HG03354 (cell line): ENCODE measurements around the gene ADCY2.

ENCODE experiments used
- ATAC-seq: cut with Tn5 transposase; IDR thresholded peaks from one replicate; pipeline ENCODE4 v1.9.1; 2021; ENCODE audit warnings: mild to moderate bottlenecking; ENCODE audit not compliant: unreplicated experiment, poor library complexity, severe bottlenecking

ADCY2 gene

DNA sequence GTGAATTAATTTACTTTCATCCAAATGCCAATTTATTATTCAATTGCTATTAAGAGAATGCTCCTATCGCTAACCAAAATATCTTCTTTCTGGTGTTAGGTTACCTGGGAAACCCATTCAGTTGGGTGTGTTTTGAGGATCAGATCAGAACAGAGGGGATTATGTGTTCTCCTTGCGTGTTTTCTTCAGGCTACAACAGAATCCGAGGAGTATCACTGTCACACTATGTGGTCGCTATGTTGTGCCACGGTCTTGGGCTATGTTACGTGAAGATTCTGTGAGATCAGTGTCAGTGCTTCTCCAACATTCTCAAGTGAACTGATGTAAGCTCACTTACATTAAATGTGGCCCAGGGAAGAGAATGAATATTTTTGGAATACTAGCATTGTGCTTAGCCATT is 39.0 kb downstream of the ADCY2 start:
- no peak for ATAC-seq

GRCh38 chr5:7435503-7435902 is 39.6 kb downstream of the ADCY2 start:
- no peak for ATAC-seq

DNA sequence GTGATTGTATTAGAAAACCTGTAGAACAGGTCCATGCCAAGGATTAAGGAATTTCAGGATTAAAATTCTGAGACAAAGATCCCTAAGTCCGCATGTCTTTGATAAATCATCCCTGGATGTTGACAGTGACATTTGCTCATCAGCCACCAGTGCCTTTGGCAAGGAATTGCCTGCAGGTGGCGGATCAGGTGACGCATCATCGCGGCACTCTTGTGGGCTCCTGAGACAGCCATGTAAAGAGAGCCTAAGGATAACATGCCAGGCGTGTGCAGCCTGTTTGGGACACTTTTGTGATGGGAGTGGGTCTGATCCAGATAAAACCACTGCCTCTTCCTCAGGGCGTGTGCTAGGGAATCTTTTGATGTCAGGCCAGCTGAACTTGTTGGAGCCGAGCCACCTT is 40.6 kb downstream of the ADCY2 start:
- ATAC-seq: no peak

- ATAC-seq: no peak
Measured at GRCh38 chr5:7437836-7438235, 41.9 kb downstream of the ADCY2 start.

- ATAC-seq: no peak
Measured at GRCh38 chr5:7445068-7445467, 49.1 kb downstream of the ADCY2 start.

DNA sequence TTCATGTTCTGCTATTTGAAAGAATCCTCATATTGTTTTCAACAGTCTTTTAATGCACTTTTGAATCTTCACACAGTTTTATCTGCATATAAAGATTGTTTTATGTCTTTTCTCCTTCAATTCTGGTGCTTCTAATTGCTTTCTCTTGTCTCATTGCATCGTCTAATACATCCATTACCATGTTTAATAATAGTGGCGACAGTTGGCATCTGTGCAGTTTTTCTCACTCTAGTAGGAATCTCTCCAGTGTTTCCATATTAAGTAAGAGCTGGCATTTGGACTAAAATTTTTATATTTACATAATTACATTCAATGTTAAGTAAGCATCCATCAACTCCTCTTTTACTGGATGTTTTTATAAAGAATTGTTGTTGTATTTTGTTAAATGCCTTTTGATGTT is 49.9 kb downstream of the ADCY2 start:
- no peak for ATAC-seq

GRCh38 chr5:7446913-7447312 is 51.0 kb downstream of the ADCY2 start:
- ATAC-seq: no peak

DNA sequence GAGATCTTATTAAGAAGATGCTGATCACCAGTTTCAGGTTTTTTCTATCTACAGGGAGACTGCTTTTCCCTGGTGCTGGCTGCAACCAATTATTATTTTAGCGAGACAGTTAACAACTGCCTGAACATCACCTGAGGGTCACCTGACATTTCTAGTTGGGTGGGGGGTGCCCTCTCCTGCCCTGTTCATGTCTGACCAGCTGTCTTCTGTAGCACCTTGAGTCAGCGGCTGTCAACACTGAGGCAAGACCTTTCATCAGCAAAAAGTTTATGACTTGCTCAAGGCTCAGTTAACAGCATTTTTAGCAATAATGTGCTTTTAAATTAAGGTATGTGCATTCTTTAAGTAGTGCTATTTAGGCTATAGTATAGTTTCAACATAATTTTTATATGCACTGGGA is 58.0 kb downstream of the ADCY2 start:
- no peak for ATAC-seq

- no peak for ATAC-seq
Measured at GRCh38 chr5:7456206-7456605, 60.3 kb downstream of the ADCY2 start.

DNA sequence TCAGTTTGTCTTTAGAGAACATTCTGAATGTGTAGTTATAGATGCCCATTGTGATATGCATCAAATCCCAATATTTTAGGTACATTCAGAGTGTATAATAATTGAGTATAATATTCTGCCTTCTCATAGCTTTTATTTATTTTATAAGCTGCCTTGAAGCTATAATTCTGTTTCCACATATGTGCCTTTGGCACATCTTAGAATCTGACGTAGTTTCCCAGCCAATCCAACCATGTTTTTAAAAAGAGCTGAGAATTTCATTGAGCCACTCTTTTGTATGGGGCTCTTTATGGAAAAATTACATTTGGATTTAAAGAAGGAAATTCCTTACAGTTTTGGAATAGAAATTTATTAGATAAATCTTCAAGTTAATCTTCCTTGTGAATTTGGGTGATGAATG is 65.4 kb downstream of the ADCY2 start:
- no peak for ATAC-seq

DNA sequence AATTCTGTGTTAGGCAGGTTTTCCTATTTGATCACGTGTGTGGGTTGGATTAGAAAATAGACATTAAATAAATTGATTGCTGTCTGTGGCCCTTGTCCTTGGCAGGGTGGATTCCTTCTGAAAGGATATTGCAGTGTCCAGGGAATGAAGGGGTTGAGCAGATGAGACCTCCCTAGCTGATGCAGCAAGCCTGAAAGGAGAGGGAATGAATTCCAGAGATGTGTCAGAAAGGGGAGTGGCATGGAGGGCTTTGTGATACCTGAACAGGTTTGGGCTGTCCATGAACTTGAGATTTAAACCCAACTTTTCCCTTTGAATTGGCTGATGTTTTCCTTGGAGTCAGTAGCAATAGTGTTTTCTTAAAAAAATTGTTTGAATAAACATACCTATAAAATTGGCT is 66.8 kb downstream of the ADCY2 start:
- no peak for ATAC-seq

- ATAC-seq: no peak
Measured at GRCh38 chr5:7464182-7464581, 68.2 kb downstream of the ADCY2 start.

DNA sequence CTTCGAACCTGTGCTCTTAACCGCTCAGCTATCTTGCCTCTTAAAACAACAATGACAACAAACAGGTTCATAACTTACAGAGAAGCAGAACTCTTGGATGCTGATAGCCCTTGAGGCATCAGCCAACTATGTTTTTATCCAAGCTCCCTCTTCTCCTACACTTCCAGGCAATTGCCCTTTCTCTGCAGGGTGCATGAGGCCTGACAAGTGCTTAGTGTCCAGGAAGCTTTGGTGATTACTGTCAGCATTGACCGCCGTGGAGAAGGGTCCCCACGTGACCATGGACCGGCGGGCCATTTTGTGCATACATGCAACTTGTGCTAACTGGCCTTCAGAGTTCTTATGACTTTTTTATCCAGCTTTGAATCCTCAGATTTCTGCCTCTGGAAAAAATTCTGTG is 71.2 kb downstream of the ADCY2 start:
- no peak for ATAC-seq

DNA sequence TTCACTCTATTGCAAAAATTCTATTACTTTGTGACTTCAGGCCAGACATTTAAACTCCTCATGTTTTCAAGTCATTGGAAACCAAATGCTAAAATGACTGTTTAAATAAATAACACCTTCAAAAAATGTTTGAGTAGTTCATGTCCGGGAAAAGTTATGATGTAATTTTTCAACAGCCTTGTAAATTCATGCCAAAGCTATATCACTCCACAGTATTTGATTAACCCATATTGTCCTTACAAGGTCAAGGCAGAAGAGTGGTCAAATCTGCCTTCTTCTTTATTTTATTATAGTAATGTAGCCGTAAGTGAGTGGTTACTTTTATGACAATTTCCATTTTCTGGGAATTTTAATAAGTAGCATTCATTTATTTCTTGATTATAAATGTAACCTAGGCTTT is 72.8 kb downstream of the ADCY2 start:
- ATAC-seq: no peak

- ATAC-seq: no peak
Measured at GRCh38 chr5:7471710-7472109, 75.8 kb downstream of the ADCY2 start.

GRCh38 chr5:7473115-7473514 is 77.2 kb downstream of the ADCY2 start:
- ATAC-seq: no peak

DNA sequence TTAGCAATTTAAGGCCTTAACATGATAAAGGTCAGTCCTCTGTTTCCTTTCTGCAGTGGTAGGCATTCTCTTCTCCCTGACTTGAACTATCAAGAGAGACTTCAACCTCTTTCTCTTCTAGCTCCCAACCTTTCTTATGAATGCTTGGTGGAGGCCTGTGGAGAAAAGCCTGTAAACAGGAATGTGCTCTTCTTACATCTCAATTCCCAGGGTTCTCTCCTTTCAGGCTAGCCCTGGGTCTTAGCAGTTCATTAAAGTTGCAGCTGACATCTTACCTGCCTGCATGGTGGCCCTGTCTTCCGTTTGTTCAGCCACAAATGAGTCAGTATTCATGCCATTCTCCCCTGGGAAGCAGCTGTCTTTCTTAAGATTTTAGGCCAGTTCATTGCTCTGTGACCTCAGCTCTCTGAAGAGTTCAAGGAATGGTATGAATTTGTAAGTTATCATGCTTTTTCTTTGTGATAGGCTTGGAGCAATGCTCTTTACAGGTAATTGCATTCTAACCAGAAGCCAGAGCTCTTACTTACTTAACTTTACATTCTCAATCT is 77.8 kb downstream of the ADCY2 start:
- ATAC-seq: no peak

GRCh38 chr5:7474821-7475403 is 79.0 kb downstream of the ADCY2 start:
- no peak for ATAC-seq

GRCh38 chr5:7478459-7478858 is 82.5 kb downstream of the ADCY2 start:
- ATAC-seq: no peak

DNA sequence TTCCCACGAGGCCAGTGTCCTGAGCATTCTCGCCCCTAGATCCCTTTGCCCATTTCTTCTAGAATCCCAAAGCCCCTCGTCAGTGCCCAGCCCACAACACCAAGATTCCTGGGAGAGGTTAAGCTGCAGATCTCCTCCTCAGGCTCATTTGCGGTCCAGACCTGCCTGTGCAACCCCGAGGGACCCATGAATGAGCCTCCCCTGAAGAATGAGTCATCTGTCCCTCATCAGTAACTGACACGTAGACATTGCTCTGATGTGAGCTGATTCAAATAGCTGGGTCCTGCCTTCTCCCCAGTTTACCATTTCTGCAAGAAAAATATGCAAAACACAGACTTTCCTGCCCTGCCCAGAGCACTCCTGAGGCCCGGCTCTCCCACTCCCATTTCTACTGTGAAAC is 92.8 kb downstream of the ADCY2 start:
- ATAC-seq: no peak

- no peak for ATAC-seq
Measured at GRCh38 chr5:7492371-7492770, 96.4 kb downstream of the ADCY2 start.

DNA sequence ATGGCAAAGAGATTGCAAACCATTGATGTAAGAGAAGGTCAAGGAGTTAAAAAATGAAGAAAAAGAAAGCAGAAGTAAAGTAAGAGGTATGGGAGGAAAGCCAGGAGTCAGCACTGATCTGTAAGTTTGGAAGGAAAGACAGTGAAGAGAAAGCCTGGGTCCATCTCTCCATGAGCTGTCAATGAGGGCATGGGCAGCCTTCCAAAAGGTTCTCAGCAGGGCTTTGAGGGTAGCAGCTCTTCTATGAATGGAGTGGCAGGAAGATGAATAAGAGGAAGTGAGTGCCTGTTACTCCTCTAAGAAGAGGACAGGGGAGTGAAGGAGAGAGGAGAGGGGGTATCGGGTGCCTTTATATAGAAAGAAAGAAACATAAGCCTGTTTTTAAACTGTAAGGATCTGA is 97.1 kb downstream of the ADCY2 start:
- no peak for ATAC-seq
